Mononuclear cell (primary cell): Measurements from ENCODE around the gene AKT3. TPM values are rescaled to one million over a fixed set of nuclear protein-coding genes. Genes with fewer than 3 reads are reported as not detected.

Experiments used
- H3K27me3 ChIP-seq: 2 replicates; pipeline ENCODE4 v1.6.0; 2011; ENCODE audit warnings: low read length, control low read depth; ENCODE audit not compliant: insufficient read depth
- H3K4me1 ChIP-seq: 2 replicates; pipeline ENCODE4 v1.5.1; 2011; ENCODE audit warnings: mild to moderate bottlenecking, low read length, control low read depth; ENCODE audit not compliant: insufficient read depth
- H3K4me3 ChIP-seq: 2 replicates; pipeline ENCODE4 v1.5.1; 2011; ENCODE audit warnings: mild to moderate bottlenecking, low read length, moderate library complexity
- H3K9me3 ChIP-seq: 2 replicates; pipeline ENCODE4 v1.5.1; 2011; ENCODE audit warnings: low read depth, mild to moderate bottlenecking, control low read depth, low read length
- total RNA-seq: library from RNA; depleted of rRNA; stranded (reverse); fragments of >200 nt; gene quantifications from one replicate; pipeline ENCODE4 v1.2.3, GENCODE V29; 2012

The AKT3 gene
- total RNA-seq, 1 donor = 69.7 TPM

DNA sequence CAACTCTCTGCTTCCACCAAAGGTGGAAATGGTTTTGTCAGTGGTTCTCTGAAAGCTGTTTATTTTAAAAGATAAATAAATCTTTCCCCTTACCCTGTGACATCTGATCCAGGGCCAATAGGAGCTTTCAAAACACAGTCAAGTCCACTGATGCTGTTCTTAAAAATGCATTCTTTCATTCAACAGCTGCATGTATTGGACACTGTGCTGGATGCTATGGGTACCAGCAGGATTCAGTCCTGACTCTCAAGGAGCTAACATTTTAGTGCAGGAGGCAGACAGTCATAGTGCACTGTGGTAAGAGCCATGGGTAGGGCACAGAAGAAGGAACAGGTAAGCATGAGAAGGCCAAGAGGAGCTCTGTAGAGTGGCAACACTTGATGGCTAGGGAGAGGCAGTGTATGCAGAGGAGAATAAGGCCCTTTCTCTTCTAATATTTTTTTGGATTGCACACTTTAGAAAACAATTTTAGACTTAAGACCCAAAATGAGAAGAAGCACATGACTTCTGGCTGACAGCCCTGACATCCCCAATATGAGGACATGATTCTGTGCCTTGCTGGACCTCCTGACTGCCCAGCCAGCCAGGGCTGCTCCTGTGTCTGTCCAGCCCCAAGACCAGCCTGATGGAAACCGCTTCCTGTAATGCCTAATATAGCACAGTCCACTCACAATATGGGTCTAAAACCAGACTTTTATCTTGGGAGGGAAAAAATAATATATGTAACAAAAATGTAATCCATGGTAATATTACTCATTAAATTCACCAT, 386.9 kb downstream of the AKT3 start:
- Histone ChIP-seq H3K9me3 (no peaks in the 10 kb centered on the region), H3K4me3 (no peak overlapping the region), H3K27me3 (no peaks in the 10 kb centered on the region)

DNA sequence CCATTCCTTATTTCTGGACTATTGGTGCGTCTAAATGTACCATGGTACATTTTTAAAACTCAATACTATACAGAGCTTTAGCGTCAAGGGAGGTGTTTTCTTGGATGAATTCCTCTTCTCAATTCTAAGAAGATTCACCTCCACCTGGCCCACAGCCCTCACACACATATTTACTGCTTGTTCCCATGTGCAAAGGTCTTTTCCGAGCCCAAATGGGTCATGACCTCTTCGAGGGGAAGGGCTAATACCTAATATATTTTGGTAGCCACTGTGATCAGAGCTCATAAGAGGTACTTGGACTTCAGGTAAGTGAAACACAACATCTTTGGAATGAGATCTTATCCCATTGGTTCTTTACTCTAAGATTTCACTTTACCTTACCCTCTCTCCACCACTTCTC, 388.3 kb downstream of the AKT3 start:
- Histone ChIP-seq H3K4me1 (peaks cover 12% of the 10 kb centered on the region), H3K9me3 (no peaks in the 10 kb centered on the region), H3K4me3 (no peak overlapping the region), H3K27me3 (no peaks in the 10 kb centered on the region)

More for the DNA sequence above, 386.9 kb downstream of the AKT3 start:
- H3K4me1 ChIP-seq = peaks cover 12% of the 10 kb centered on the region

DNA sequence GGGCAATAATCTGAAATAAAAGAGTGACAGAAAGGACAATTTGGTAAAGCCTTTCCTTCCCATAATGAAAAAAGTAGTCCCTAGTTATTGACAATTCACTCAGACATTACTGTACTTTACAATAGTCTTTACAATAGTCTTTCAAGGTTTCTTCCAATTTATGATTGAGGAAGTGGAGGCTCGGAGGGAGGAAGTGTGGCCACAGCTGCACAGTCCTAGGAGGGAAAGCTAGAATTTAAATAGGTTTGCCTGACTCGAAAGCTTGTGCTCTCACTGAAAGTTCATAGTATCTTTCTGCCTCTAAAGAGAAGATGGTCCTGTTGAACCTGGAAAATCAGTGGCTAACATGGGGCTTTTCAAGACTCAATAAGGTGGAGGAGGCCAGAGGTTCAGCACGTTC, 391.0 kb downstream of the AKT3 start:
- Histone ChIP-seq H3K4me3 (no peak overlapping the region), H3K4me1 (peaks cover 12% of the 10 kb centered on the region), H3K9me3 (no peaks in the 10 kb centered on the region), H3K27me3 (no peaks in the 10 kb centered on the region)

DNA sequence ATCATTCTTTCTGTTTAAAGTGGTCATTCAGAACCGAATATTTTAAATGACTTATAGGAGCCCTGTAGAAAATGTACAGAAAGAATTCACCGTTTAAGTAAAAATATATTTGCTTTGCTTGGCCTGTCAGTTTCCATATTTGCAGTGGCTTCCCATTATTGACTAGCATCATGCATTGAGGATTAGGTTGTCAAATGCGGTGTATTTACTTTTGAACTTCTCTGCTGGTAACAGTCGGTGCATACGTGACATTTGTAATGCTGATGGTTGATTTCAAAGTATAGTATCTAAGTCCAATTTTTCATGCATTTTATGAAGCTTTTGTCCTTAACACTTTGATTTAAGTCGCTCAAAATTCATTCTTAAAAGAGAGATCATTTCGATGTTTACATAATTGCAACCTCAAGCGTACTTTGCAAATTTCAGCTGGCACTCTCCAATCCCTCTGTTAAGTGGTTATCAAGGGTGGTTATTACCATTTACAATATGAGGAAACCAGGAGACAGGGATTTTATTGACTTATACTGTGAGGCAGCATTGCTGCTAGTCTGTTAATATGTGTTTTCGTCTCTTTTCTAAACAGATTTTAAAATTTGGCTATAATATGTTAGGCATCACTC, 392.6 kb downstream of the AKT3 start:
- Histone ChIP-seq H3K4me1 (peaks cover 13% of the 10 kb centered on the region), H3K27me3 (no peaks in the 10 kb centered on the region), H3K4me3 (no peak overlapping the region), H3K9me3 (no peaks in the 10 kb centered on the region)

DNA sequence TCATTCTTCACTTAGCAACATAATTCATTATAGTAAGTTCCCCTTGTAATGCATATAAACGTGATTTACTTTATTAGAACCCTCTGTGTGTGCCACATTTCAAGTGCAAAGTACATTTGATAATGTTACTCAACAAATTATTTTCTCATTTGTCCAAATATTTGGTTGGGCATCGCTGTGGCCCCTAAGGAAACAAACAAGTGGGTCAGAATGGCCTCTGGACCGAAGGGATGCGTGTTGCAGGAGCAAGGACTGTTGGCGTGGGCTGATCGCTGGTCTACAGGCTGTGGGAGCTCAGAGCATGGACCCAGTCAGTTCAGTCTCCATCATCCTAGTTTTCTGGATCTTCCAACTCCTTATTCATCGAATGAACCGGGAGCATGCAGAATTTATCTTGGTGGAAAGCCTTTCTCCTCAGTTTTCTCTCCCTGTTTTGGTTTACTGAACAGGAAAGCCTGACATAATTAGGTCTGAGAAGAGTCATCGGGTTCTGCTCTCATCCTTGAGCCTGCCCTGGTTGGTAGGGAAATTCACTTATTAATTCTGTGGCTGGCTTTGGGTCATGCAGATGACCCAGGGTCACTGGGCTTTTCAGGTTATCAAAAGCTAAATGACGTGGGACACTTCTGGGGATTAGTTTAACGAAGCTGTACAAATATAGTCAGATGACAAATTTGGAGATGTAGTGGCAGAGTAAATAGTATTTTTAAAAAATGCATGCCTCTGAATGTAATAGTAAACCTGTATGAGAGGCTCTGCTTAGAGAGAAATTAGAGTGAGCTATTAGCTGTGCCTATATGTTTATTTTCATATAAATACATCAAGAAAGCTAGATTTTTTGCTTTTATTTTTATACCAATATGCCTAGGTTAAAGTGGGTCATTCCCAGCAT, 394.0 kb downstream of the AKT3 start:
- H3K27me3 ChIP-seq = no peaks in the 10 kb centered on the region
- no peaks in the 10 kb centered on the region for H3K9me3 ChIP-seq

DNA sequence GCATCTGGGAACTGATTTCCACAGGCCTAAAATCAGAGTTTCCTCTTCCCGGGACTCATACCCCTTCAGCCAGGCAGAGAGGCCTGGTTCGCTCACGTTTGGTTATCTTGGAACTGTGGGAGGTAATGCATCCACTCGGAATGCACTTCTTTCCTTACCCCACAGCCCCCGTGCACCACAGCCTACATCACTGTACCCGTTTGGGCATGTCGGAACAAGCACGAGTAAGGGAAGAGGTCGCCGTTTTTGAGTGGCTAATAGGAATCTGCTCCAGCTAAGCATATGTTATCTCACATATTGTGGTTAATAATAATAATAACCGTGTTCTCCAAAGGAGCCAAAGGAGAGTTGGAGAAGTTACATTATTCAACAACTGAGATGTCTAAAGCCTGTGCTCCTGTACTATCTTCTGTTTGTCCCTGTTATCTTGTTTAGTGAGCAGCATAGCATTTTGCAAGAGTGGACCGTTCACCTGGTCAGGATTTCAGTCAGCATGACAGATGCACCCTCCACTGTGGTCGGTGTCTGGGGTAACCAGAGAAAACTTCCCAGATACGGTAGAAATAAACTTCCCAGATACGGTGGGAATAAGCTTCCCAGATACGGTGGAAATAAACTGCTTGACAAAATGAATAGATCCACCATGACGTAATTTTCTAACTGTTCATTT, 395.6 kb downstream of the AKT3 start:
- Histone ChIP-seq H3K9me3 (no peaks in the 10 kb centered on the region), H3K4me3 (no peak overlapping the region), H3K4me1 (peaks cover 24% of the 10 kb centered on the region), H3K27me3 (no peaks in the 10 kb centered on the region)

More for the DNA sequence above, 394.0 kb downstream of the AKT3 start:
- Histone ChIP-seq H3K4me1 (peaks cover 26% of the 10 kb centered on the region), H3K4me3 (no peak overlapping the region)

DNA sequence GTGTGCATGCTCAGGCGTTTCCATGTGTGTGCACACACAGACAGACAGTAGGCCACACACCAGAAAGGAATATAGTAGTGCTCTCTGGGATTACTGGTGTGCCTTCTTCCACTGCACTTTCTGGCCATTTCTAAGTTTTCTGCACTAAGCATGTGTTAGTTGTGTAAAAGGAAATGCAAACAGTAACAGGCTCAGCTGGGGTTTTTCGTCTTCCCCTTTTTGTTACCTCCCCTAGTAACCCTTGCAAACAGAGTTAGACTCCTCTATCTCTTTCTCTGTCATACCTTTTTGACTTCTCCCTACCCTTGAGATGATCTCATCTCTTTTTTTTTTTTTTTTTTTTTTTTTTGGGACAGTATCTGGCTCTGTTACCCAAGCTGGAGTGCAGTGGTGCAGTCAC, 398.0 kb downstream of the AKT3 start:
- H3K9me3 ChIP-seq = no peaks in the 10 kb centered on the region
- H3K27me3 ChIP-seq = no peaks in the 10 kb centered on the region
- H3K4me1 ChIP-seq = peaks cover 28% of the 10 kb centered on the region
- no peak overlapping the region for H3K4me3 ChIP-seq

DNA sequence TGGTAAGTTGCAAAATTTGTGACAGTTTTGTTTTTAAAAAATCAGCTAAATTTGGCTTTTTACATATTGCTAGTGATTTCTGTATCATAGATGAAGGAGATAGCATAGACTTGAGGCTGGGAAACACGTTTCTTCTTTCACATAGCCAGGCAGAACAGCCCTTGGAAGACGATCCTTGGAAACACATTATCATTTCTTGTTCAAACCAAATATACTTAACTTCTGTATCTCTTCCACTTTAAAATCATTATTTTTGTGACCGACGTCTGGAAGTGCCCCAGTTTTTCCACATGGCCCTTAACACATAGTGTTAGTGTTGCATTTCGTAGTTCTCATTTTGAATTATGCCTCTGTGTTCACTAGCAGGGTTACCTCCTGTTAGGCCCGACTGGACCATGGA, 400.7 kb downstream of the AKT3 start:
- Histone ChIP-seq H3K4me1 (peaks cover 41% of the 10 kb centered on the region), H3K27me3 (no peaks in the 10 kb centered on the region), H3K9me3 (no peaks in the 10 kb centered on the region), H3K4me3 (no peak overlapping the region)

DNA sequence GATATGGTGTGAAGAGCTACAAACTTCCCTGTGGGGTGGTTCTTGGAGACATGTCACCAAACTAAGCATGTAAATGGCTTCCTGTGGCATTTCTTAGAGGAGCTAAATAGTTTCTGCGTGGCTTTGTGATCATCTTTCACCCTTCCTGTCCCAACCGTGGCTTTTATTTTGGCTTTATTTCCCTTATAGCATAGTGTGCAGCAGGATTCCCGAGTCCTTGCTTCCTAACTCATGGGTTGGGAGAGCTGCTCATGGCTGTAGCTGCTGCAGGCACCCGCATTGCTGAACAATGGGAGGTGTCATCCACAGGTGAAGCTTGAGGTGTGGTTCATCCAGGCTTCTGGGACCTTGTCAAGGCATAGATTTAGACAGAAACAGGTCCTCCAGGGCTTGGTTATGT, 402.2 kb downstream of the AKT3 start:
- Histone ChIP-seq H3K4me3 (no peak overlapping the region), H3K9me3 (no peaks in the 10 kb centered on the region), H3K27me3 (no peaks in the 10 kb centered on the region), H3K4me1 (peaks cover 47% of the 10 kb centered on the region)

DNA sequence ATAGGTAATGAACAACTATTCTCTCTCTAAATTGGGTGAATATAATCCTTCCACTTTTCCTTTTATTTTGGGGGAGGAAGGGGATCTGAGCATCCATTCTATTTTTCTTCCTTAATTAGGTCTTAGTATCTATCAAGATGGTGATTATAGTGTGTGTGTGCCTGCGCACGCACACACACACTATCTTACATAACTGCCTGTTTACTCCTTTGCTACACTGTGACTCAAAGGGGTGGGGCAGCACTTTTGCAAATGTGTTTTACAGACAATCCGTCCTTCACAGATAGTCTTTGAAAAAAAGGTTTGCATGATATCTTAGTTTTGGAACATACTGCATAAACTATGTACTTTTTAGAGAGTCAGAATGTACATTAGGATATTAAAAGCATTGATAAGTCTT, 402.7 kb downstream of the AKT3 start:
- H3K9me3 ChIP-seq = no peaks in the 10 kb centered on the region
- no peaks in the 10 kb centered on the region for H3K27me3 ChIP-seq
- no peak overlapping the region for H3K4me3 ChIP-seq
- H3K4me1 ChIP-seq = peaks cover 44% of the 10 kb centered on the region

DNA sequence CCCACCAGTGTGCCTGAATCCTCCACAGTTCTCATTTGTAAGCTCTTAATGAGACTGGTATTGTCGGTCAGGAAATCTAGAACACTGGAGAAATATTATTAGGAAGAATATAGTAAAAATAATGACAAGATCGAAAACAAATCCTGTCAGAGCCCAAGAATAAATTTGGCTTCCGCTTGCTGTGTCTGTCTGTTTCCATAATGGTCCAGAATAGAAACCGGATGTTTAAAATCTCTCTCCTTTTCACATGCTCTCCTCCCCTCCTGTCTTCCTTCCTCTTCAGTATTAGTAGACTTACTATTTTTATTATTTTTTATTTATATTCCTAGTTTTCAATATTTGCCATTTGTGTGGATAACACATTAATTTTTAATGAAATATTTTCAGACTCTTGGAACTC, 406.5 kb downstream of the AKT3 start:
- Histone ChIP-seq H3K27me3 (no peaks in the 10 kb centered on the region), H3K4me1 (peaks cover 32% of the 10 kb centered on the region), H3K4me3 (no peak overlapping the region), H3K9me3 (no peaks in the 10 kb centered on the region)

DNA sequence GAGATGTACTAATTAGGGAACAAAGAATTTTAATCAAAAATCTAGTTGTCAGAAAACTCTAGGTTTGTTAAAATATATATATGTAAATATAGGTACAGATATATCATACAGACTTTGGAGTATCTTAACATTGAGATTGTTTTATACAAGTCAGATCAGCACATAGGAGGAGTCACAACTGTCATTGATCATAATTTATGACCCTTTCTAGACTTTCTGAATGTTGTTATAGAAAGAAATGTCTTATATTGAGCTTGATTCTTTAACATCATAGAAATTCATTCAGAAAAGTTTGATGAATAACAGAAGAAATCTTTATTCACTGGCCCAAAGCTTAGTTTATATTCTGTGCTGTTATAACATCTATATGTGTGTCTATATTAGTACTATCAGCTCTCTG, 408.4 kb downstream of the AKT3 start:
- Histone ChIP-seq H3K4me3 (no peak overlapping the region), H3K27me3 (no peaks in the 10 kb centered on the region), H3K4me1 (peaks cover 14% of the 10 kb centered on the region), H3K9me3 (no peaks in the 10 kb centered on the region)

DNA sequence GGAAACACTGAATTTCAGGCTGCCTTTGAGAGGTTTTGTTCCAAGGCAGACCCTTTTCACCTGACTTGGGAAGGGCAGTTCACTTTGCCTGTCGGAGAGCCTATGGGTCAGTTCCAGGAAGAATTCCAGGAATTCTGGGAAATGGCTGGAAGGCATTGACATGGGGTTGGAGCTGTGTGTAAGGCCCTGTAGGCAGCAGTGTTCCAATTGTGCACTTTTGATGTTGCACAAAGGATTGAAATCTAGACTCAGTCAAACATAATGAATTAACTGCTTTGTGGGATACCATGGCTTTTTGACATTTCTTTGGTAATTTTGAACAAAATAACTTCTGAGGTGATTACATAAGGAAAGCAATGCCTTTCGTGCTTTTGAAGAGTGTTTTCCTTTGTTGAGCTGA, 409.6 kb downstream of the AKT3 start:
- no peaks in the 10 kb centered on the region for H3K27me3 ChIP-seq
- peaks cover 7% of the 10 kb centered on the region for H3K4me1 ChIP-seq
- no peaks in the 10 kb centered on the region for H3K9me3 ChIP-seq
- no peak overlapping the region for H3K4me3 ChIP-seq

DNA sequence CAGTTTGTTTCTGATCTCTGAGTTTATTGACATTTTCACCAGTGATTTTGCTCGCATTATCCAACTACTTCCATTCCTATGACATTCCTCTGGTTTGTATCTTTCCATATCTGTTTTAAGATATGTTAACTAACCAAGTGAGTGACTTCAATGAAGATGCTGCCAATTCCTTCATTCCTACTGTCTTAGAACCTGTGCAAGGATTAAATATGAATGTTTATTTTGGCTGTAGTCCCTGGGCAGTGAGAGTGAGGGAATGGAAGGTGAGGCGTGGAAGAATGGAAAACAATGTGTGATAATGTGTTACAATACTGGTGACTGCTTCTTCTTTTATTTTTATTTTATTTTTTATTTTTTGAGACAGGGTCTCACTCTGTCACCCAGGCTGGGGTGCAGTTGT, 411.2 kb downstream of the AKT3 start:
- Histone ChIP-seq H3K4me3 (no peak overlapping the region), H3K27me3 (no peaks in the 10 kb centered on the region), H3K4me1 (peaks cover 3% of the 10 kb centered on the region), H3K9me3 (no peaks in the 10 kb centered on the region)
